ENCODE measurements around the gene SYK.
A peak's percentile ranks its signal among the peaks of the same experiment; 100 is the strongest.

Gene SYK

GRCh38 chr9:90927496-90927895 is 125.9 kb downstream of the SYK start:
- DNase-seq (ENCODE audit: insufficient read length, low spot score) (no peak), FAIRE-seq (no peak)

- no peak for DNase-seq (ENCODE audit: insufficient read length, low spot score)
- FAIRE-seq: no peak
These were observed 128.0 kb downstream of the SYK start for GRCh38 chr9:90929626-90930025.

- FAIRE-seq (no peak), DNase-seq (ENCODE audit: insufficient read length, low spot score) (no peak)
These were observed 131.8 kb downstream of the SYK start for GRCh38 chr9:90933468-90933867.

- DNase-seq (ENCODE audit: insufficient read length, low spot score) (no peak), FAIRE-seq (no peak)
These were observed 137.7 kb downstream of the SYK start for GRCh38 chr9:90939351-90939750.

- DNase-seq (ENCODE audit: insufficient read length, low spot score) (no peak), FAIRE-seq (no peak)
These were observed 138.7 kb downstream of the SYK start for GRCh38 chr9:90940280-90940679.

GRCh38 chr9:90941661-90942060 is 140.0 kb downstream of the SYK start:
- FAIRE-seq: no peak

GRCh38 chr9:90942555-90942954 is 140.9 kb downstream of the SYK start:
- DNase-seq (ENCODE audit: insufficient read length, low spot score): peak; percentile 34
- FAIRE-seq: no peak

More at GRCh38 chr9:90941661-90942060, 140.0 kb downstream of the SYK start:
- no peak for DNase-seq (ENCODE audit: insufficient read length, low spot score)

- DNase-seq (ENCODE audit: insufficient read length, low spot score) (no peak), FAIRE-seq (no peak)
These were observed 141.7 kb downstream of the SYK start for GRCh38 chr9:90943341-90943740.

GRCh38 chr9:90945336-90945735 is 143.7 kb downstream of the SYK start:
- DNase-seq (ENCODE audit: insufficient read length, low spot score) (no peak), FAIRE-seq (no peak)

GRCh38 chr9:90946982-90947381 is 145.4 kb downstream of the SYK start:
- DNase-seq (ENCODE audit: insufficient read length, low spot score) (no peak), FAIRE-seq (no peak)
